NCI-H1930 (cell line): ENCODE results near the gene COL24A1.

Source experiments
- DNase-seq, 2 experiments: peaks; one replicate each; lab custom pipeline; 2025; lab: John Stamatoyannopoulos, UW

COL24A1 gene

GRCh38 chr1:85683292-85684025, 473.1 kb downstream of the COL24A1 start:
- no peak for DNase-seq

GRCh38 chr1:85681087-85681486, 475.5 kb downstream of the COL24A1 start:
- DNase-seq, result no peak
